Measurements from ENCODE around the gene CHRNA1.

Gene CHRNA1

GRCh38 chr2:174763780-174764179 is 492 bp downstream of the CHRNA1 start:
- no peak for DNase-seq (ENCODE audit: low read depth, low spot score)
- no peak overlapping the region for H3K27ac ChIP-seq

- DNase-seq (ENCODE audit: low read depth, low spot score): no peak
- no peak overlapping the region for H3K27ac ChIP-seq
Measured at GRCh38 chr2:174762464-174762863, 1.8 kb downstream of the CHRNA1 start.

- no peak overlapping the region for H3K27ac ChIP-seq
- no peak for DNase-seq (ENCODE audit: low read depth, low spot score)
Measured at GRCh38 chr2:174761837-174762236, 2.4 kb downstream of the CHRNA1 start.

GRCh38 chr2:174760845-174761473 is 3.3 kb downstream of the CHRNA1 start:
- DNase-seq (ENCODE audit: low read depth, low spot score): no peak
- no peak overlapping the region for H3K27ac ChIP-seq

GRCh38 chr2:174759381-174760065 is 4.7 kb downstream of the CHRNA1 start:
- H3K27ac ChIP-seq: no peak overlapping the region
- DNase-seq (ENCODE audit: low read depth, low spot score): no peak

GRCh38 chr2:174756743-174757142 is 7.5 kb downstream of the CHRNA1 start:
- no peak for DNase-seq (ENCODE audit: low read depth, low spot score)
- no peak overlapping the region for H3K27ac ChIP-seq

- no peak for DNase-seq (ENCODE audit: low read depth, low spot score)
- H3K27ac ChIP-seq: no peak overlapping the region
Measured at GRCh38 chr2:174753038-174753633, 11.1 kb downstream of the CHRNA1 start.

GRCh38 chr2:174752403-174753037 is 11.8 kb downstream of the CHRNA1 start:
- no peak overlapping the region for H3K27ac ChIP-seq
- no peak for DNase-seq (ENCODE audit: low read depth, low spot score)

GRCh38 chr2:174750923-174751441 is 13.3 kb downstream of the CHRNA1 start:
- no peak overlapping the region for H3K27ac ChIP-seq
- no peak for DNase-seq (ENCODE audit: low read depth, low spot score)

GRCh38 chr2:174749793-174750192 is 14.5 kb downstream of the CHRNA1 start:
- DNase-seq (ENCODE audit: low read depth, low spot score): no peak
- H3K27ac ChIP-seq: no peak overlapping the region

- H3K27ac ChIP-seq: no peak overlapping the region
- no peak for DNase-seq (ENCODE audit: low read depth, low spot score)
Measured at GRCh38 chr2:174748948-174749347, 15.3 kb downstream of the CHRNA1 start.

GRCh38 chr2:174745142-174745541 is 19.1 kb downstream of the CHRNA1 start:
- H3K27ac ChIP-seq: no peak overlapping the region
- no peak for DNase-seq (ENCODE audit: low read depth, low spot score)

- DNase-seq (ENCODE audit: low read depth, low spot score): no peak
- no peak overlapping the region for H3K27ac ChIP-seq
Measured at GRCh38 chr2:174744111-174744510, 20.2 kb downstream of the CHRNA1 start.

GRCh38 chr2:174740721-174741120 is 23.6 kb downstream of the CHRNA1 start:
- no peak overlapping the region for H3K27ac ChIP-seq
- no peak for DNase-seq (ENCODE audit: low read depth, low spot score)

- no peak for DNase-seq (ENCODE audit: low read depth, low spot score)
- H3K27ac ChIP-seq: no peak overlapping the region
Measured at GRCh38 chr2:174738841-174739240, 25.4 kb downstream of the CHRNA1 start.

GRCh38 chr2:174731546-174731945 is 32.7 kb downstream of the CHRNA1 start:
- no peak overlapping the region for H3K27ac ChIP-seq
- DNase-seq (ENCODE audit: low read depth, low spot score): no peak

GRCh38 chr2:174730698-174731018 is 33.6 kb downstream of the CHRNA1 start:
- no peak for DNase-seq (ENCODE audit: low read depth, low spot score)
- H3K27ac ChIP-seq: no peak overlapping the region

GRCh38 chr2:174729797-174730697 is 34.2 kb downstream of the CHRNA1 start:
- H3K27ac ChIP-seq: no peak overlapping the region

GRCh38 chr2:174728096-174728495 is 36.2 kb downstream of the CHRNA1 start:
- H3K27ac ChIP-seq: no peak overlapping the region
- DNase-seq (ENCODE audit: low read depth, low spot score): no peak

More at GRCh38 chr2:174729797-174730697, 34.2 kb downstream of the CHRNA1 start:
- no peak for DNase-seq (ENCODE audit: low read depth, low spot score)

GRCh38 chr2:174726212-174726611 is 38.1 kb downstream of the CHRNA1 start:
- no peak overlapping the region for H3K27ac ChIP-seq
- DNase-seq (ENCODE audit: low read depth, low spot score): no peak

Measured in epithelial cell of prostate (primary cell).